HUES64 (cell line): ENCODE measurements around the gene CCER1.

Source experiments
- H3K27ac ChIP-seq: 2 replicates; pipeline ENCODE4 v1.7.0; 2013; ENCODE audit warnings: low read depth, low read length, inconsistent platforms
- H3K27me3 ChIP-seq: 2 replicates; pipeline ENCODE4 v1.6.1; 2013; ENCODE audit warnings: mild to moderate bottlenecking, low read length; ENCODE audit not compliant: insufficient read depth
- H3K36me3 ChIP-seq: 2 replicates; pipeline ENCODE4 v1.6.1; 2013; ENCODE audit warnings: mild to moderate bottlenecking, low read length; ENCODE audit not compliant: insufficient read depth
- H3K4me1 ChIP-seq: 2 replicates; pipeline ENCODE4 v1.6.1; 2013; ENCODE audit warnings: mild to moderate bottlenecking, low read length, moderate library complexity; ENCODE audit not compliant: insufficient read depth
- H3K4me3 ChIP-seq: 2 replicates; pipeline ENCODE4 v1.5.1; 2013; ENCODE audit warnings: mild to moderate bottlenecking, low read length, moderate library complexity
- H3K9ac ChIP-seq: 2 replicates; pipeline ENCODE4 v1.6.1; 2013; ENCODE audit warnings: mild to moderate bottlenecking, low read depth, low read length
- H3K9me3 ChIP-seq: 2 replicates; pipeline ENCODE4 v1.6.1; 2013; ENCODE audit warnings: low read depth, low read length; ENCODE audit not compliant: insufficient read depth
- WGBS: fragments of 150-250, 120-280 bp; methylation state at CpG from one replicate; pipeline ENCODE4 v1.1.7; 2013; ENCODE audit warnings: missing lambda C conversion rate; 5-methylcytosine and 5-hydroxymethylcytosine counted together

The CCER1 gene

GRCh38 chr12:90945070-90945649 lies 9.8 kb downstream of the CCER1 start:
- Histone ChIP-seq H3K4me1 (no peaks in the 10 kb centered on the region), H3K27me3 (no peaks in the 10 kb centered on the region), H3K9me3 (no peaks in the 10 kb centered on the region), H3K4me3 (no peak overlapping the region), H3K9ac (no peak overlapping the region), H3K27ac (no peak overlapping the region), H3K36me3 (no peaks in the 10 kb centered on the region)
- no CpG with 5 or more reads among the region's 1 CpG for WGBS

GRCh38 chr12:90943255-90943654 lies 11.7 kb downstream of the CCER1 start:
- H3K4me3 ChIP-seq, result no peak overlapping the region
- 95% methylated on average over 1 of the region's 1 CpG for WGBS
- H3K27me3 ChIP-seq, result no peaks in the 10 kb centered on the region
- H3K9me3 ChIP-seq, result no peaks in the 10 kb centered on the region
- no peak overlapping the region for H3K9ac ChIP-seq
- H3K27ac ChIP-seq, result no peak overlapping the region
- no peaks in the 10 kb centered on the region for H3K4me1 ChIP-seq
- H3K36me3 ChIP-seq, result no peaks in the 10 kb centered on the region

GRCh38 chr12:90940872-90941499 lies 14.0 kb downstream of the CCER1 start:
- 67% methylated on average over 3 of the region's 3 CpGs for WGBS
- no peak overlapping the region for H3K9ac ChIP-seq
- no peaks in the 10 kb centered on the region for H3K4me1 ChIP-seq
- H3K27ac ChIP-seq, result no peak overlapping the region
- H3K9me3 ChIP-seq, result no peaks in the 10 kb centered on the region
- no peaks in the 10 kb centered on the region for H3K36me3 ChIP-seq
- H3K4me3 ChIP-seq, result no peak overlapping the region
- H3K27me3 ChIP-seq, result no peaks in the 10 kb centered on the region

- no peaks in the 10 kb centered on the region for H3K9me3 ChIP-seq
- H3K27me3 ChIP-seq, result no peaks in the 10 kb centered on the region
- no peak overlapping the region for H3K27ac ChIP-seq
- 100% methylated on average over 1 of the region's 1 CpG for WGBS
- H3K36me3 ChIP-seq, result no peaks in the 10 kb centered on the region
- no peak overlapping the region for H3K4me3 ChIP-seq
- no peaks in the 10 kb centered on the region for H3K4me1 ChIP-seq
- no peak overlapping the region for H3K9ac ChIP-seq
Observed at GRCh38 chr12:90939382-90939781, 15.6 kb downstream of the CCER1 start.

GRCh38 chr12:90938451-90938850 lies 16.5 kb downstream of the CCER1 start:
- Histone ChIP-seq H3K4me1 (no peaks in the 10 kb centered on the region), H3K9ac (no peak overlapping the region), H3K36me3 (no peaks in the 10 kb centered on the region), H3K27ac (no peak overlapping the region), H3K4me3 (no peak overlapping the region), H3K27me3 (no peaks in the 10 kb centered on the region), H3K9me3 (no peaks in the 10 kb centered on the region)
- WGBS, result 85% methylated on average over 6 of the region's 6 CpGs

GRCh38 chr12:90937651-90938050 lies 17.3 kb downstream of the CCER1 start:
- no peak overlapping the region for H3K9ac ChIP-seq
- no peaks in the 10 kb centered on the region for H3K36me3 ChIP-seq
- no peaks in the 10 kb centered on the region for H3K4me1 ChIP-seq
- no peaks in the 10 kb centered on the region for H3K9me3 ChIP-seq
- 96% methylated on average over 2 of the region's 2 CpGs for WGBS
- H3K27me3 ChIP-seq, result no peaks in the 10 kb centered on the region
- H3K27ac ChIP-seq, result no peak overlapping the region
- no peak overlapping the region for H3K4me3 ChIP-seq

- no peaks in the 10 kb centered on the region for H3K27me3 ChIP-seq
- H3K9ac ChIP-seq, result no peak overlapping the region
- no peak overlapping the region for H3K4me3 ChIP-seq
- no peak overlapping the region for H3K27ac ChIP-seq
- no peaks in the 10 kb centered on the region for H3K36me3 ChIP-seq
- H3K4me1 ChIP-seq, result no peaks in the 10 kb centered on the region
- WGBS, result 89% methylated on average over 5 of the region's 5 CpGs
- H3K9me3 ChIP-seq, result no peaks in the 10 kb centered on the region
Observed at GRCh38 chr12:90936230-90937005, 18.6 kb downstream of the CCER1 start.

GRCh38 chr12:90925562-90925961 lies 29.4 kb downstream of the CCER1 start:
- H3K4me1 ChIP-seq, result no peaks in the 10 kb centered on the region
- H3K27me3 ChIP-seq, result no peaks in the 10 kb centered on the region
- WGBS, result 62% methylated on average over 5 of the region's 5 CpGs
- H3K9ac ChIP-seq, result no peak overlapping the region
- H3K9me3 ChIP-seq, result 0 out of 2 replicates have a peak, but pooled peaks cover 6% of the 10 kb centered on the region
- no peak overlapping the region for H3K4me3 ChIP-seq
- no peak overlapping the region for H3K27ac ChIP-seq
- H3K36me3 ChIP-seq, result no peaks in the 10 kb centered on the region

- Histone ChIP-seq H3K4me1 (no peaks in the 10 kb centered on the region), H3K27me3 (no peaks in the 10 kb centered on the region), H3K9me3 (no peaks in the 10 kb centered on the region), H3K36me3 (no peaks in the 10 kb centered on the region), H3K4me3 (no peak overlapping the region), H3K27ac (no peak overlapping the region), H3K9ac (no peak overlapping the region)
- WGBS, result 100% methylated on average over 1 of the region's 1 CpG
Observed at GRCh38 chr12:90924406-90924805, 30.6 kb downstream of the CCER1 start.

- H3K9me3 ChIP-seq, result no peaks in the 10 kb centered on the region
- no peaks in the 10 kb centered on the region for H3K36me3 ChIP-seq
- no peak overlapping the region for H3K9ac ChIP-seq
- H3K4me3 ChIP-seq, result no peak overlapping the region
- no peaks in the 10 kb centered on the region for H3K27me3 ChIP-seq
- H3K4me1 ChIP-seq, result no peaks in the 10 kb centered on the region
- H3K27ac ChIP-seq, result no peak overlapping the region
Observed at GRCh38 chr12:90922145-90922627, 32.8 kb downstream of the CCER1 start.

GRCh38 chr12:90921536-90921935 lies 33.4 kb downstream of the CCER1 start:
- WGBS, result 100% methylated on average over 1 of the region's 1 CpG
- H3K27ac ChIP-seq, result no peak overlapping the region
- H3K4me3 ChIP-seq, result no peak overlapping the region
- no peaks in the 10 kb centered on the region for H3K9me3 ChIP-seq
- H3K27me3 ChIP-seq, result no peaks in the 10 kb centered on the region
- no peak overlapping the region for H3K9ac ChIP-seq
- H3K4me1 ChIP-seq, result no peaks in the 10 kb centered on the region
- H3K36me3 ChIP-seq, result no peaks in the 10 kb centered on the region
